PC-9 (cell line): Measurements from ENCODE around the gene ALKBH3. TPM values are rescaled to one million over a fixed set of nuclear protein-coding genes. Genes with fewer than 3 reads are reported as not detected.

Source experiments
- BruUV-seq: library from RNA; stranded (reverse); fragments of 400-500 nt; replicated peaks from 2 replicates; lab custom pipeline; 2021; lab: Mats Ljungman, UMichigan
- CTCF ChIA-PET: fragments of 300-600 bp; sonication (Branson Sonifier 250); formaldehyde crosslinking; loops from one replicate; lab custom pipeline; 2022; ENCODE audit warnings: antibody characterized with exemption; lab: Charles Lee
- POLR2A ChIA-PET: fragments of 300-600 bp; sonication (Branson Sonifier 250); formaldehyde crosslinking; loops from one replicate; lab custom pipeline; 2022; ENCODE audit warnings: antibody characterized with exemption; ENCODE audit not compliant: unreplicated experiment; lab: Charles Lee
- DNase-seq, 2 experiments: peaks; one replicate each; pipeline versions ENCODE4 v3.0.0 to v3.0.0-alpha.2; 2015 to 2022; ENCODE audit warnings: mixed read lengths in 1 of 2
- H2AFZ ChIP-seq: fragments of 200-600 bp; sonication (generic); 2 replicates; pipeline ENCODE4 v1.8.1; 2017; ENCODE audit warnings: antibody characterized with exemption
- H3F3A ChIP-seq: fragments of 200-600 bp; sonication (generic); 2 replicates; pipeline ENCODE4 v1.8.1; 2017; ENCODE audit warnings: antibody characterized with exemption, mild to moderate bottlenecking, low read depth; ENCODE audit not compliant: insufficient read depth
- H3K27ac ChIP-seq: fragments of 200-600 bp; sonication (generic); 2 replicates; pipeline ENCODE4 v1.6.1; 2016; ENCODE audit warnings: mixed run types
- H3K27me3 ChIP-seq: fragments of 200-600 bp; sonication (generic); 2 replicates; pipeline ENCODE4 v1.6.1; 2016; ENCODE audit warnings: low read depth, mixed run types; ENCODE audit not compliant: insufficient read depth
- H3K36me3 ChIP-seq: fragments of 200-600 bp; sonication (generic); 2 replicates; pipeline ENCODE4 v1.6.1; 2016; ENCODE audit warnings: low read depth, mixed run types
- H3K4me1 ChIP-seq: fragments of 200-600 bp; sonication (generic); replicated peaks from 2 replicates; pipeline ENCODE4 v1.6.1; 2016; ENCODE audit warnings: mixed run types; ENCODE audit not compliant: insufficient read depth
- H3K4me2 ChIP-seq: fragments of 200-600 bp; sonication (generic); 2 replicates; pipeline ENCODE4 v1.6.1; 2017; ENCODE audit warnings: mixed run types
- H3K4me3 ChIP-seq: fragments of 200-600 bp; sonication (generic); 2 replicates; pipeline ENCODE4 v1.6.1; 2016; ENCODE audit warnings: mixed run types
- H3K79me2 ChIP-seq: fragments of 200-600 bp; sonication (generic); 2 replicates; pipeline ENCODE4 v1.6.1; 2017; ENCODE audit warnings: low read depth, mixed run types
- H3K9me2 ChIP-seq: fragments of 200-600 bp; sonication (generic); 2 replicates; pipeline ENCODE4 v1.8.1; 2017; ENCODE audit warnings: mild to moderate bottlenecking; ENCODE audit not compliant: insufficient read depth
- H3K9me3 ChIP-seq: fragments of 200-600 bp; sonication (generic); 2 replicates; pipeline ENCODE4 v1.8.1; 2016; ENCODE audit warnings: low read depth; ENCODE audit not compliant: insufficient read depth
- H4K20me1 ChIP-seq: fragments of 200-600 bp; sonication (generic); 2 replicates; pipeline ENCODE4 v1.8.1; 2017; ENCODE audit not compliant: insufficient read depth
- EZH2 ChIP-seq: fragments of 200-600 bp; sonication (generic); IDR thresholded peaks from 2 replicates; pipeline ENCODE4 v1.8.0; 2017; ENCODE audit warnings: antibody characterized with exemption, low read depth
- intact Hi-C: fragments of 100-400 bp; cut with micrococcal nuclease; formaldehyde crosslinking; loops from one replicate; pipeline ENCODE4 v1.10.0; 2022; ENCODE audit not compliant: unreplicated experiment
- total RNA-seq: library from RNA; stranded (reverse); gene quantifications from 2 replicates; pipeline ENCODE4 v1.2.3, GENCODE V29; 2021
- TF ChIP-seq, protein P1 (sequence below): fragments of 200-600 bp; sonication (generic); conservative IDR thresholded peaks from 2 replicates; pipeline ENCODE4 v1.6.1; 2017; ENCODE audit warnings: mixed run types, antibody characterized with exemption, mild to moderate bottlenecking, moderate library complexity

ALKBH3 gene
- total RNA-seq, 1 experiment from 2014 or later, result 47.3 TPM

DNA sequence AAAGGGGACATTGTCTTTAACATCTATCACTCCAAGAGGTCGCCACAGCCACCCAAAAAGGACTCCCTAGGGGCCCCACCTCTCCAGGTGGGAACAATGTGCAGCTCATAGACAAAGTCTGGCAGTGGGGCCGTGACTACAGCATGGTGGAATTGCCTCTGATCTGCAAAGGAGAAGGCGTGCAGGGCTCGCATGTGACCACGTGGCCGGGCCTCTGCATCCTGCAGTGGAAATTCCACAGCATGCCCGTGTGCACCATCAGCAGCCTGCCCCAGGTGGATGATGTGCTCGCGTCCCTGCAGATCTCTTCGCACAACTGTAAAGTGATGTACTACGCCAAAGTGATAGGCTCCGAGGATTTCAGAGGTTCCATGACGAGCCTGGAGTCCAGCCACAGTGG is 18.5 kb downstream of the ALKBH3 start:
- BruUV-seq, result no TSS peak
- Histone ChIP-seq H3K27ac (no peak overlapping the region), H3K9me2 (no peaks in the 10 kb centered on the region), H4K20me1 (no peaks in the 10 kb centered on the region), H3K4me2 (no peak overlapping the region), H3K4me3 (no peak overlapping the region), H3F3A (no peaks in the 10 kb centered on the region; the same call in 1 of the 2 replicates), H3K79me2 (no peaks in the 10 kb centered on the region), H3K9me3 (no peaks in the 10 kb centered on the region), H2AFZ (no peak overlapping the region), H3K36me3 (peaks cover 15% of the 10 kb centered on the region; the same call in 1 of the 2 replicates), H3K4me1 (peaks cover 12% of the 10 kb centered on the region), H3K27me3 (no peaks in the 10 kb centered on the region)
- POLR2A ChIA-PET, result no interaction called here
- intact Hi-C loops, result no loop called here
- DNase-seq, result no peak
- TF ChIP-seq, protein P1, sequence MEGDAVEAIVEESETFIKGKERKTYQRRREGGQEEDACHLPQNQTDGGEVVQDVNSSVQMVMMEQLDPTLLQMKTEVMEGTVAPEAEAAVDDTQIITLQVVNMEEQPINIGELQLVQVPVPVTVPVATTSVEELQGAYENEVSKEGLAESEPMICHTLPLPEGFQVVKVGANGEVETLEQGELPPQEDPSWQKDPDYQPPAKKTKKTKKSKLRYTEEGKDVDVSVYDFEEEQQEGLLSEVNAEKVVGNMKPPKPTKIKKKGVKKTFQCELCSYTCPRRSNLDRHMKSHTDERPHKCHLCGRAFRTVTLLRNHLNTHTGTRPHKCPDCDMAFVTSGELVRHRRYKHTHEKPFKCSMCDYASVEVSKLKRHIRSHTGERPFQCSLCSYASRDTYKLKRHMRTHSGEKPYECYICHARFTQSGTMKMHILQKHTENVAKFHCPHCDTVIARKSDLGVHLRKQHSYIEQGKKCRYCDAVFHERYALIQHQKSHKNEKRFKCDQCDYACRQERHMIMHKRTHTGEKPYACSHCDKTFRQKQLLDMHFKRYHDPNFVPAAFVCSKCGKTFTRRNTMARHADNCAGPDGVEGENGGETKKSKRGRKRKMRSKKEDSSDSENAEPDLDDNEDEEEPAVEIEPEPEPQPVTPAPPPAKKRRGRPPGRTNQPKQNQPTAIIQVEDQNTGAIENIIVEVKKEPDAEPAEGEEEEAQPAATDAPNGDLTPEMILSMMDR, result no peak
- no peak for TF ChIP-seq EZH2
- CTCF ChIA-PET, result no interaction called here

DNA sequence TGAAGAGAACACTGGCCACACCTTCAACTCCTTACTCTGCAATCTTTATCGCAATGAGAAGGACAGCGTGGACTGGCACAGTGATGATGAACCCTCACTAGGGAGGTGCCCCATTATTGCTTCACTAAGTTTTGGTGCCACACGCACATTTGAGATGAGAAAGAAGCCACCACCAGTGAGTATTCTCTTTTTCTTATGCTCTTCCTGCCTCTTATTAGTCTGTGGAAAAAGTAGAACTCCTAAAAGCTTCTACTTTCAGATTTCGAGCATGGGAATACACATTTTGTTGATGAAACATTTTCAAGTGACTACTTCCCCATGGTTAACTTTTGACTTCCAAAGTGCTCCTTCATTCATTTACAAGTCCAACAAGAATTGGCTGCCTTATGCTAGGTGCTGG is 20.9 kb downstream of the ALKBH3 start:
- BruUV-seq, result no TSS peak
- intact Hi-C loops, result loop anchor here (10.0 kb wide), 1 partner anchor 633 kb away; no protein-coding TSS in a partner anchor
- H3K4me2 ChIP-seq, result no peak overlapping the region
- ChIA-PET POLR2A (no interaction called here), CTCF (no interaction called here)
- no peak for TF ChIP-seq EZH2
- TF ChIP-seq, protein P1, result no peak
- H3K9me2 ChIP-seq, result no peaks in the 10 kb centered on the region
- no peaks in the 10 kb centered on the region for H3K27me3 ChIP-seq
- no peaks in the 10 kb centered on the region for H3K9me3 ChIP-seq
- no peak for DNase-seq
- no peaks in the 10 kb centered on the region for H3F3A ChIP-seq
- 0 out of 2 replicates have a peak, but pooled peaks cover 10% of the 10 kb centered on the region for H3K36me3 ChIP-seq
- no peak overlapping the region for H2AFZ ChIP-seq
- H3K27ac ChIP-seq, result no peak overlapping the region
- no peaks in the 10 kb centered on the region for H3K4me1 ChIP-seq
- H3K79me2 ChIP-seq, result no peaks in the 10 kb centered on the region
- 0 out of 2 replicates have a peak, but pooled peaks cover 5% of the 10 kb centered on the region for H4K20me1 ChIP-seq
- H3K4me3 ChIP-seq, result no peak overlapping the region

DNA sequence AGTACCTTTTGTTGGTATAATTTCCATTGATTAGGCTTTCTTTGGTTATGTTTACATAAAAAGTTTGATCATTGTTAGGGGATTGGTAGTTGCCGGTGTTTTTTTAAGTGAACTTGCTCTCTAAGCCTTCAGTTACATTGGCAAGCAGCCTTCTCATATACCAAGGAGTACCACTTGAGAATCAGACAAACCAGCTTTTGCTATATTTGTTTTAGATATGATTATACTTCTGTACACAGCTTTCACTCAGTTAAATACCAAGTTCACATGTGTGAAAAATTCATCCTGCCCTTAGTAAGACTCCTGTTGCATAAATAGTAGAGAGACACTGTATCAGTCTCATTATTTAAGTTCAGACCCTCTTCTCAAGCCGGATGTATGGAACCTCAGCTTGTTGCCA is 22.4 kb downstream of the ALKBH3 start:
- Histone ChIP-seq H3K4me1 (no peaks in the 10 kb centered on the region), H3K4me2 (no peak overlapping the region), H3K79me2 (no peaks in the 10 kb centered on the region), H3K36me3 (0 out of 2 replicates have a peak, but pooled peaks cover 4% of the 10 kb centered on the region), H3K9me2 (no peaks in the 10 kb centered on the region), H2AFZ (no peak overlapping the region), H3K27ac (no peak overlapping the region), H3F3A (no peaks in the 10 kb centered on the region), H3K9me3 (no peaks in the 10 kb centered on the region), H3K27me3 (no peaks in the 10 kb centered on the region), H3K4me3 (no peak overlapping the region), H4K20me1 (0 out of 2 replicates have a peak, but pooled peaks cover 5% of the 10 kb centered on the region)
- TF ChIP-seq, protein P1, result no peak
- no peak for TF ChIP-seq EZH2
- CTCF ChIA-PET, result no interaction called here
- DNase-seq, result no peak
- intact Hi-C loops, result loop anchor here (10.0 kb wide), 1 partner anchor 632 kb away; no protein-coding TSS in a partner anchor
- no TSS peak for BruUV-seq
- POLR2A ChIA-PET, result no interaction called here
